SK-N-SH (cell line): ENCODE data around the gene WNT3. TPM values are rescaled to one million over a fixed set of nuclear protein-coding genes. Genes with fewer than 3 reads are reported as not detected.

Experiments used
- CTCF ChIA-PET: fragments of 300-600, 350-600 bp; formaldehyde crosslinking; extraction: SDS; loops from one replicate; lab custom pipeline; 2021; lab: Yijun Ruan, JAX
- POLR2A ChIA-PET: fragments of 350-600 bp; sonication (Branson Sonifier 250); formaldehyde crosslinking; extraction: SDS; loops from one replicate; lab custom pipeline; 2020; ENCODE audit warnings: antibody characterized with exemption, inconsistent platforms; lab: Yijun Ruan, JAX
- DNase-seq: peaks from one replicate; pipeline ENCODE4 v3.0.0; 2012
- H2AFZ ChIP-seq: fragments of 200-600 bp; sonication (generic); 2 replicates; pipeline ENCODE4 v1.8.1; 2016; ENCODE audit warnings: antibody characterized with exemption, mild to moderate bottlenecking, low read depth
- H3F3A ChIP-seq: fragments of 200-600 bp; sonication (generic); replicated peaks from 2 replicates; pipeline ENCODE3; 2016; ENCODE audit warnings: antibody characterized with exemption, mild to moderate bottlenecking; ENCODE audit not compliant: insufficient read depth
- H3K27ac ChIP-seq, 2 experiments: fragments of 200-500 bp in 1 of 2; fragments of 200-600 bp in 1 of 2; sonication (Bioruptor generic) in 1 of 2; sonication (generic), shearing (Covaris generic) in 1 of 2; 2 replicates each; pipeline versions ENCODE4 v1.5.1 to v1.6.1; 2014 to 2016; ENCODE audit warnings: low read depth in 2 of 2, inconsistent platforms in 1 of 2, low read length in 1 of 2, mild to moderate bottlenecking in 1 of 2, mixed read lengths in 1 of 2
- H3K27me3 ChIP-seq: fragments of 200-600 bp; sonication (generic), shearing (Covaris generic); 2 replicates; pipeline ENCODE4 v1.6.1; 2016; ENCODE audit warnings: mixed run types; ENCODE audit not compliant: insufficient read depth
- H3K36me3 ChIP-seq, 2 experiments: fragments of 200-500 bp in 1 of 2; fragments of 200-600 bp in 1 of 2; sonication (Bioruptor generic) in 1 of 2; sonication (generic) in 1 of 2; replicated peaks in 1 of 2; 2 replicates each; pipeline versions ENCODE3 to v1.5.1; 2014 to 2016; ENCODE audit warnings: low read length in 1 of 2, mild to moderate bottlenecking in 1 of 2; ENCODE audit not compliant: insufficient read depth in 2 of 2, control insufficient read depth in 1 of 2
- H3K4me1 ChIP-seq, 2 experiments: fragments of 200-500 bp in 1 of 2; fragments of 200-600 bp in 1 of 2; sonication (Bioruptor generic) in 1 of 2; sonication (generic), shearing (Covaris generic) in 1 of 2; 2 replicates each; pipeline versions ENCODE4 v1.5.1 to v1.6.1; 2014 to 2016; ENCODE audit warnings: low read depth in 1 of 2, low read length in 1 of 2, mixed run types in 1 of 2; ENCODE audit not compliant: insufficient read depth in 2 of 2, control insufficient read depth in 1 of 2
- H3K4me2 ChIP-seq: fragments of 200-600 bp; sonication (generic), shearing (Covaris generic); 2 replicates; pipeline ENCODE4 v1.6.1; 2017; ENCODE audit warnings: mixed run types
- H3K4me3 ChIP-seq, 2 experiments: fragments of 200-500 bp in 1 of 2; fragments of 200-600 bp in 1 of 2; sonication (Bioruptor generic) in 1 of 2; sonication (generic), shearing (Covaris generic) in 1 of 2; 2 replicates each; pipeline versions ENCODE4 v1.5.1 to v1.8.1; 2014 to 2016; ENCODE audit warnings: low read depth in 2 of 2, inconsistent platforms in 1 of 2, low read length in 1 of 2, mild to moderate bottlenecking in 1 of 2, mixed read lengths in 1 of 2, moderate library complexity in 1 of 2
- H3K79me2 ChIP-seq: fragments of 200-600 bp; sonication (generic); 2 replicates; pipeline ENCODE4 v1.8.1; 2017; ENCODE audit warnings: mild to moderate bottlenecking; ENCODE audit not compliant: insufficient read depth
- H3K9ac ChIP-seq: fragments of 200-600 bp; sonication (generic); 2 replicates; pipeline ENCODE4 v1.6.1; 2017; ENCODE audit warnings: mixed run types
- H3K9me2 ChIP-seq: fragments of 200-600 bp; sonication (generic); 2 replicates; pipeline ENCODE4 v1.6.1; 2017; ENCODE audit warnings: mixed run types
- H3K9me3 ChIP-seq: fragments of 200-600 bp; sonication (generic); 2 replicates; pipeline ENCODE4 v1.6.1; 2017; ENCODE audit warnings: mixed run types, mild to moderate bottlenecking, moderate library complexity
- H4K20me1 ChIP-seq: fragments of 200-600 bp; sonication (generic); 2 replicates; pipeline ENCODE4 v1.6.1; 2017; ENCODE audit warnings: mild to moderate bottlenecking, mixed run types; ENCODE audit not compliant: insufficient read depth
- ELF1 ChIP-seq: IDR thresholded peaks from 2 replicates; pipeline ENCODE4 v1.4.0; 2012
- FOXM1 ChIP-seq: IDR thresholded peaks from 2 replicates; pipeline ENCODE4 v1.4.0; 2012; ENCODE audit warnings: low read depth, mild to moderate bottlenecking
- GATA2 ChIP-seq: sonication (generic); formaldehyde crosslinking; IDR thresholded peaks from 2 replicates; pipeline ENCODE4 v1.5.0; 2020; ENCODE audit warnings: mild to moderate bottlenecking, missing genetic modification reagents
- NFIC ChIP-seq: IDR thresholded peaks from 2 replicates; pipeline ENCODE4 v1.4.0; 2012; ENCODE audit warnings: borderline replicate concordance
- NRF1 ChIP-seq: IDR thresholded peaks from 2 replicates; pipeline ENCODE4 v1.6.1; 2012; ENCODE audit warnings: low read depth, mild to moderate bottlenecking, low read length
- RCOR1 ChIP-seq: fragments of 150-350 bp; IDR thresholded peaks from 2 replicates; pipeline ENCODE4 v1.6.1; 2017; ENCODE audit warnings: antibody characterized with exemption, low read length
- SIN3A ChIP-seq: IDR thresholded peaks from 2 replicates; pipeline ENCODE4 v1.6.1; 2012; ENCODE audit warnings: low read depth, mild to moderate bottlenecking, low read length, moderate library complexity, borderline replicate concordance
- YY1 ChIP-seq: IDR thresholded peaks from 2 replicates; pipeline ENCODE4 v1.4.0; 2012; ENCODE audit warnings: low read depth, mild to moderate bottlenecking
- WGBS: methylation state at CpG from one replicate; pipeline ENCODE4 v1.1.6; 2017; ENCODE audit warnings: low lambda C conversion rate; 5-methylcytosine and 5-hydroxymethylcytosine counted together
- polyA plus RNA-seq, 3 experiments: library from polyadenylated mRNA; depleted of rRNA; stranded (reverse); fragments of >200 nt; gene quantifications; 2 replicates each; pipeline ENCODE4 v1.2.3, GENCODE V29; 2012
- TF ChIP-seq, protein P1 (sequence below): IDR thresholded peaks from 2 replicates; pipeline ENCODE4; 2012
- TF ChIP-seq, protein P2 (sequence below): IDR thresholded peaks from 2 replicates; pipeline ENCODE4 v1.6.1; 2012; ENCODE audit warnings: mild to moderate bottlenecking, low read depth, low read length, moderate library complexity
- TF ChIP-seq, protein P3 (sequence below): IDR thresholded peaks from 2 replicates; pipeline ENCODE4 v1.4.0; 2012; ENCODE audit warnings: low read depth
- TF ChIP-seq, protein P4 (sequence below): fragments of 200-600 bp; sonication (generic); IDR thresholded peaks from 2 replicates; pipeline ENCODE4 v1.6.1; 2017; ENCODE audit warnings: antibody characterized with exemption, mild to moderate bottlenecking, moderate library complexity

Gene WNT3
- polyA plus RNA-seq, 1 of the 3 experiments (the other 2 are of a cell fraction): 5.3 TPM

DNA sequence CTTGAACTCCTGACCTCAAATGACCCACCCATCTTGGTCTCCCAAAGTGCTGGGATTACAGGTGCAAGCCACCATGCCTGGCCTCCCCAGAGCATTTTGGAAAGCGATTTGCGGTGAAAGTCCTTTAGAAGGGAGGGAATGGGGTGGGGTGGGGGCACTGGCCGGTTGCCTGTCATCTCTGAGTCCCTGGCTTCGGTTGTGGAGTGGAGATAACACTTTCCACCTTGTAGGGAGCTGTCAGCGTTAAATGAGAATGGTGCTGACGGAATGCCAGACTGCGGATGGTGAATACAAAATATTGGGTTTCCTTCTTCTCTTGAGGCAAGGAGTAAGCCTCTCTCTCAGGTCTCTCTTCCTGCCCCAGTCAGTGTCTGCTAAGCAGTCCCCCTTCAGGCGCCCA is 5.2 kb upstream of the WNT3 start:
- H3K9me2 ChIP-seq: no peaks in the 10 kb centered on the region
- peaks cover 3% of the 10 kb centered on the region; the same call in 1 of the 2 replicates for H3K27me3 ChIP-seq
- no peaks in the 10 kb centered on the region for H3K36me3 ChIP-seq
- H3K4me1 ChIP-seq: no peaks in the 10 kb centered on the region
- H4K20me1 ChIP-seq: no peaks in the 10 kb centered on the region
- no peaks in the 10 kb centered on the region for H3K9me3 ChIP-seq
- no peak overlapping the region for H2AFZ ChIP-seq
- no peak for DNase-seq
- WGBS: 89% methylated on average over 8 of the region's 8 CpGs
- POLR2A ChIA-PET: no interaction called here
- H3F3A ChIP-seq: no peaks in the 10 kb centered on the region
- TF ChIP-seq GATA2 (CRISPR knock-in tag) (no peak), NFIC (no peak), FOXM1 (no peak), ELF1 (no peak), NRF1 (no peak), YY1 (no peak), RCOR1 (no peak)
- TF ChIP-seq, protein P1, sequence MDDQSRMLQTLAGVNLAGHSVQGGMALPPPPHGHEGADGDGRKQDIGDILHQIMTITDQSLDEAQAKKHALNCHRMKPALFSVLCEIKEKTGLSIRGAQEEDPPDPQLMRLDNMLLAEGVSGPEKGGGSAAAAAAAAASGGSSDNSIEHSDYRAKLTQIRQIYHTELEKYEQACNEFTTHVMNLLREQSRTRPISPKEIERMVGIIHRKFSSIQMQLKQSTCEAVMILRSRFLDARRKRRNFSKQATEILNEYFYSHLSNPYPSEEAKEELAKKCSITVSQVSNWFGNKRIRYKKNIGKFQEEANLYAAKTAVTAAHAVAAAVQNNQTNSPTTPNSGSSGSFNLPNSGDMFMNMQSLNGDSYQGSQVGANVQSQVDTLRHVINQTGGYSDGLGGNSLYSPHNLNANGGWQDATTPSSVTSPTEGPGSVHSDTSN: no peak
- TF ChIP-seq, protein P2, sequence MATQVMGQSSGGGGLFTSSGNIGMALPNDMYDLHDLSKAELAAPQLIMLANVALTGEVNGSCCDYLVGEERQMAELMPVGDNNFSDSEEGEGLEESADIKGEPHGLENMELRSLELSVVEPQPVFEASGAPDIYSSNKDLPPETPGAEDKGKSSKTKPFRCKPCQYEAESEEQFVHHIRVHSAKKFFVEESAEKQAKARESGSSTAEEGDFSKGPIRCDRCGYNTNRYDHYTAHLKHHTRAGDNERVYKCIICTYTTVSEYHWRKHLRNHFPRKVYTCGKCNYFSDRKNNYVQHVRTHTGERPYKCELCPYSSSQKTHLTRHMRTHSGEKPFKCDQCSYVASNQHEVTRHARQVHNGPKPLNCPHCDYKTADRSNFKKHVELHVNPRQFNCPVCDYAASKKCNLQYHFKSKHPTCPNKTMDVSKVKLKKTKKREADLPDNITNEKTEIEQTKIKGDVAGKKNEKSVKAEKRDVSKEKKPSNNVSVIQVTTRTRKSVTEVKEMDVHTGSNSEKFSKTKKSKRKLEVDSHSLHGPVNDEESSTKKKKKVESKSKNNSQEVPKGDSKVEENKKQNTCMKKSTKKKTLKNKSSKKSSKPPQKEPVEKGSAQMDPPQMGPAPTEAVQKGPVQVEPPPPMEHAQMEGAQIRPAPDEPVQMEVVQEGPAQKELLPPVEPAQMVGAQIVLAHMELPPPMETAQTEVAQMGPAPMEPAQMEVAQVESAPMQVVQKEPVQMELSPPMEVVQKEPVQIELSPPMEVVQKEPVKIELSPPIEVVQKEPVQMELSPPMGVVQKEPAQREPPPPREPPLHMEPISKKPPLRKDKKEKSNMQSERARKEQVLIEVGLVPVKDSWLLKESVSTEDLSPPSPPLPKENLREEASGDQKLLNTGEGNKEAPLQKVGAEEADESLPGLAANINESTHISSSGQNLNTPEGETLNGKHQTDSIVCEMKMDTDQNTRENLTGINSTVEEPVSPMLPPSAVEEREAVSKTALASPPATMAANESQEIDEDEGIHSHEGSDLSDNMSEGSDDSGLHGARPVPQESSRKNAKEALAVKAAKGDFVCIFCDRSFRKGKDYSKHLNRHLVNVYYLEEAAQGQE: no peak
- TF ChIP-seq, protein P3, sequence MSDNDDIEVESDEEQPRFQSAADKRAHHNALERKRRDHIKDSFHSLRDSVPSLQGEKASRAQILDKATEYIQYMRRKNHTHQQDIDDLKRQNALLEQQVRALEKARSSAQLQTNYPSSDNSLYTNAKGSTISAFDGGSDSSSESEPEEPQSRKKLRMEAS: no peak
- no peaks in the 10 kb centered on the region for H3K79me2 ChIP-seq
- no peak overlapping the region for H3K4me2 ChIP-seq
- H3K9ac ChIP-seq: no peak overlapping the region
- no peak overlapping the region for H3K4me3 ChIP-seq
- no peak overlapping the region for H3K27ac ChIP-seq
- CTCF ChIA-PET: interaction anchor here (0.8 to 7.1 kb wide), 4 partner anchors 11 to 118 kb away, joined by 3 to 74 read pairs (median 6); no protein-coding TSS in a partner anchor

DNA sequence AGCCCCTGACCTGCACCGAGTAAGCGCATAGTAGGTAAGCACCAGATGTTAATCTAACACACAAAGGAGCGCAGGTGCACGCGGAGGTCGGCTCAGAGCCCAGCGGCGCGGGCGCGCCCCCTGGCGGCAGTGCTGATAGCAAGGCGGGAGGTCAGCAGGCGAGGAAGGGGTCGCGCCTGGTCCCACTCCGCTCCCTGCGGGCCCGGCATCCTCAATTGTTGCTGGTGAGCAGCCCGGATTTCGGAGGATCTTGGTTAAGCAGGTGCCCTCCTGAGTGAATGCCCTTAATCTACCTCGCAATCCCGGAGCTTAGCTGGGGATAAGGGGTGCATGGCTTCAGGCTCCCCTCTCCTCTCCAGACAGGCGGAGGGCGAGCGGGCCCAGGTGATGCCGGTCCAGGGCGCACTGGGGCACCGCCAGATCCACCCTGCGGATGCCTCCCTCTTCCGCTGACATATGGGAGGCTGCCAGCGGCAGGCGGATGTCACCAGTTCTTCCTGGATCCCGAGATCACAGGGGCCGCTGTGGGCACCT is 4.0 kb upstream of the WNT3 start:
- DNase-seq: no peak
- Histone ChIP-seq H3K4me1 (no peaks in the 10 kb centered on the region), H3K27ac (no peak overlapping the region), H3K9me2 (no peaks in the 10 kb centered on the region), H3K36me3 (no peaks in the 10 kb centered on the region), H4K20me1 (no peaks in the 10 kb centered on the region), H3K79me2 (no peaks in the 10 kb centered on the region), H2AFZ (no peak overlapping the region), H3K4me3 (no peak overlapping the region), H3K9me3 (no peaks in the 10 kb centered on the region), H3K27me3 (peaks cover 9% of the 10 kb centered on the region), H3K4me2 (no peak overlapping the region), H3F3A (no peaks in the 10 kb centered on the region), H3K9ac (no peak overlapping the region)
- TF ChIP-seq, protein P4, sequence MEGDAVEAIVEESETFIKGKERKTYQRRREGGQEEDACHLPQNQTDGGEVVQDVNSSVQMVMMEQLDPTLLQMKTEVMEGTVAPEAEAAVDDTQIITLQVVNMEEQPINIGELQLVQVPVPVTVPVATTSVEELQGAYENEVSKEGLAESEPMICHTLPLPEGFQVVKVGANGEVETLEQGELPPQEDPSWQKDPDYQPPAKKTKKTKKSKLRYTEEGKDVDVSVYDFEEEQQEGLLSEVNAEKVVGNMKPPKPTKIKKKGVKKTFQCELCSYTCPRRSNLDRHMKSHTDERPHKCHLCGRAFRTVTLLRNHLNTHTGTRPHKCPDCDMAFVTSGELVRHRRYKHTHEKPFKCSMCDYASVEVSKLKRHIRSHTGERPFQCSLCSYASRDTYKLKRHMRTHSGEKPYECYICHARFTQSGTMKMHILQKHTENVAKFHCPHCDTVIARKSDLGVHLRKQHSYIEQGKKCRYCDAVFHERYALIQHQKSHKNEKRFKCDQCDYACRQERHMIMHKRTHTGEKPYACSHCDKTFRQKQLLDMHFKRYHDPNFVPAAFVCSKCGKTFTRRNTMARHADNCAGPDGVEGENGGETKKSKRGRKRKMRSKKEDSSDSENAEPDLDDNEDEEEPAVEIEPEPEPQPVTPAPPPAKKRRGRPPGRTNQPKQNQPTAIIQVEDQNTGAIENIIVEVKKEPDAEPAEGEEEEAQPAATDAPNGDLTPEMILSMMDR: peak; percentile 36; the same call in 1 of the 2 replicates
- TF ChIP-seq SIN3A: no peak
- 77% methylated on average over 33 of the region's 35 CpGs for WGBS
- ChIA-PET CTCF (interaction anchor here (1.2 to 7.1 kb wide), 3 partner anchors 12 to 119 kb away, joined by 3 to 74 read pairs (median 5); no protein-coding TSS in a partner anchor), POLR2A (no interaction called here)
